GM21619 (cell line): ENCODE data around the gene KLHDC7B.

Experiments used
- ATAC-seq: cut with Tn5 transposase; IDR thresholded peaks from one replicate; pipeline ENCODE4 v1.9.1; 2021; ENCODE audit not compliant: unreplicated experiment

The KLHDC7B gene

GRCh38 chr22:50545522-50546325, at the start of gene KLHDC7B:
Gene KLHDC7B (plus strand): TSS chr22:50545899. CDS start chr22:50546244, 345 bp downstream.
- ATAC-seq, result no peak

- no peak for ATAC-seq
These were observed 48.6 kb upstream of the KLHDC7B start for GRCh38 chr22:50497093-50497492.

DNA sequence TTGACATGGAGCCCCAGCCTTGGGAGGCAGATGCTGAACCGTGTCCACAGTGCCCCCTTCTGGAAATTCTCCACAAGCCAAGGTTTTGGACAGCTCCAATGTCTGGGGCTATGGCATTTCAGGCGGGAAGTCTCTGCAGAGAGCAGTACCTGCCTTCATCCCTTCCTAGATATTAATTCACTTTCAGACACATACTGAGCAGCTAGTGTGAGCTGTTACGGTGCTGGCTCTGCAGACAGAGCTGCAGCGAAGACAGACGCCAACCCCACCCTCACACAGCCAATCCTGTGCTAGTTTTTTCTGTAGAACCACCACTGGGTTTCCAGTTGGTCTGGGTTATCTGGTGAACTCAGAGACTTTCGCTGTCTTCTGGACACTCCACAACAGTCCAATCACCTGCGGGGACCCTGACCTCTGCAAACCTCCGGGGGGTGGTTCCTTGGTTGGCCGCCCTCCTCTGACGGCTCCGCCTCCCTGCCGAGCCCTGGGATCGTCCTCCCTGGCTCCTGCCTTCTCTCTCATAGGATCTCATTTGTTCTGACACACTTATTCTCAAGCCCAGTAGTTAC, 47.3 kb upstream of the KLHDC7B start:
- ATAC-seq, result no peak

DNA sequence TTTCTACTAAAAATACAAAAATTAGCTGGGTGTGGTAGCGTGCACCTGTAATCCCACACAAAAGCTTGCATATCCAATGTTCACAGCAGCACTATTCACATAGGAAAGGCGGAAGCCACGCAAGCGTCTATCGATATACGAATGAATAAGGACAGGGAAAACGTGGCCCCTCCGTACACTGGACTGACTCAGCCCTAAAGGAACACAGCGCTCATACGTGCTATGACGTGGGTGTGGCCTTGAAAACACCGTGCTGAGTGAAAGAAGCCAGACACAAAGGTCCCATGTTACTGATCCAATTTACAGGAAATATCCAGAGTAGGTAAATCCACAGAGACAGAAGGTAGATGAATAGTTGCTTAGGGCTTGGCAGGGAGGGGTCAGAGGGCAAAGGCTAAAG, 45.2 kb upstream of the KLHDC7B start:
- ATAC-seq, result no peak

DNA sequence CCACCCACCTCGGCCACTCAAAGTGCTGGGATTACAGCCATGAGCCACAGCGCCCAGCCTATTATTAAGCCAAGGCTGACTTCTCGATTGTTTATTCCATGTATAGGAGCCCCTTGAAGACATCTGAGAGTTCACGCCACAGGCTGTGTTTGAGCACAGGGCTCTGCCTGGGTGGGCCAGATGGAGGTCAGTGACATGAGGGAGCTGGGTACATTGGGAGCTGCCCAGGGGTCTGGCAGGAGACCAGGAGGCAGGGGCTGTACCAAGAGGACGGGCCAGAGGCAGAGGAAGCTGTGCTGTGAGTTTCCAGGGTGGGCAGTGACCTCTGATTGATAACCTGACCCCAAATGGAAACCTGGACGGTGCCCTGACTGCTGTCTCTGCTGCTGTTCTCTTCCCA, 43.6 kb upstream of the KLHDC7B start:
- ATAC-seq, result no peak

- ATAC-seq, result no peak
These were observed 42.8 kb upstream of the KLHDC7B start for GRCh38 chr22:50502628-50503474.

DNA sequence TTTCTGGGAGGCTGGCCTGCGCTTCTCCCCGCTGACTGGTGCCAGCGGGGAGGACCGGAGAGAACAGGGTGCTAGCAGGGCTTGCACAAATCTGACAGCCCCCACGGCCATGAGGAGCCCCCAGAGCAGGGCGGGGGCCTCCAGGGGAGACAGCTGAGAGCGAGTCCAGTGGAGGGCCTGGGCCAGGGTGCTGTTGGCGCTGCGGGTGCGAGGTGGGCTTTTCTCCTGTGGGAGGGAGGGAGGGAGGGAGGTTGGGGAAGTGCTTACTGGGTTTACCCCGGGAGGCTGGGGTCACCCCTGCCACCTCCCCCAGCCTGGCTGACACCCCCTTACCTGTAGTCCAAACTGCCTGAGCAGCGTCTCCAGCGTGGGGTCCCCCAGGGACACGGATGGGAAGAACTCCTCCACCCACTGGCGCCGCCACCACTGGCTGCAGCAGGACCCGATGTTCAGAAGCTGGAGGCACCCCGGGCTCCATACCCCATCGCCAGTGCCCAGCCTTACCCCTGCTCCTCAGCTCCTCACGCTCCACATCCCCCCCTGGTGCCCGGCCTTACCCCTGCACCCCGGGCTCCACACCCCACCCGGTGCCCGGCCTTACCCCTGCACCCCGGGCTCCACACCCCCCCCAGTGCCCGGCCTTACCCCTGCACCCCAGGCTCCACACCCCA, 42.1 kb upstream of the KLHDC7B start:
- no peak for ATAC-seq

DNA sequence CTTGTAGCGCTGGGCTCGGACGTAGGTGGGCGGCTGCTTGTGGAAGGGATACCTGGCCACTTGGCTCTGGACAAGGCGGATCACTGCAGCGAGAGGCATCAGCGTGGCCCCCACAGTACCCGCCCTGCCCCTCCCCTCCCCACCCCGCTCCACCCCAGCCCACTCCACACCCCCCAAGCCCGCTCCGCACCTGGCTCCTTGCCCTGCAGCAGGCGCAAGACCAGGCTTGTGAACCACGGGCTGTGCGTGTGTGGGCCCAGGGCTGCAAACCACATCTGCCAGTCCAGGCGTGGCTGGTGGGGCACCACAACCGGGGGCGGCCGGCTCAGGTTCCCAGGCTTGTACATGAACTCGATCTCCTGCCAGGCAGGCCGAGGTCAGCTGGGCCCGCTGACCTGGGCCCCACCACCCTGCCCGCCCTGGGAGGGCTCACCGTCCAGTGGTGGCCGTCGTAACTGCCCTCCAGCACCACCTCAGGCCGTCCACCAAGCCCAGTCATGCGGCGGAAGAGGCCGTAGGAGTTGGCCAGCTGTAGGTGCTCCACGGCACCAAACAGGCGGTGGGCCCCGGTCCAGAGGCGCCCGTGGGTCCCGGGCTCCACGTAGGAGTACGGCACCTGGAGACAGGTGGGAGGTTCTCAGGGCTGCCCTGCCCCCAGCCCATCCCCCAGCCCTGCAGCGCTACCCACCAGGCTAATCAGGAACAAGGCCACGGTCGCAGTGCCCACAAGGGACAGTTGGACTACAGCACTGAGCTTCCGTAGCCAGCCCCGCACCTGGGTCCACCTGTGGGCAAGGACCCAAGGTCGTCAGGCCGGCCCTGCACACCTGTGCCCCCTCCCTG, 41.1 kb upstream of the KLHDC7B start:
- ATAC-seq, result no peak

DNA sequence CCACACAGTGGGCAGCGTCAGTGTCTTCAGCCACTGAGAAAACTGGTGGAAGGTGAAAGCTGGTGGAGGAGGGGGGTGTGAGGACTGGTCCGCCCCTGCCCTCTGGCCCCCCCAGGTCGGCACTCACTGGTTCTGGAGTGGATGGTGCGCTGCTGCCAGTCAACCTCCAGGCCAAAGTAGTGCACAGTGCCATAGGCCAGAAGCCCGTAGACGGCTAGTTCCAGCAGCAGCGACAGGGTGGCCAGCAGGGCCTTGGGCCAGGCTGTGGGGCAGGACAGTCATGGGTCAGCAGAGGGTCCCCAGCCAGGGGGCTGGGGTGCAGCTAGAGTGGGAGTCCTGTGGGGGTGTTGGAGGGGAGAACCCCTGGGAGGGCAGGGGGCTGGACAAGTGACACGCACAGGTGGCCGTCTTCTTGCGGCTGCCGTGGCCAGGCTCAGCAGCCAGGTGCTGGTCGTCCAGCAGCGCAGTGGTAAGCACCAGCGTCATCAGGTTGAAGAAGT, 40.4 kb upstream of the KLHDC7B start:
- ATAC-seq, result no peak

DNA sequence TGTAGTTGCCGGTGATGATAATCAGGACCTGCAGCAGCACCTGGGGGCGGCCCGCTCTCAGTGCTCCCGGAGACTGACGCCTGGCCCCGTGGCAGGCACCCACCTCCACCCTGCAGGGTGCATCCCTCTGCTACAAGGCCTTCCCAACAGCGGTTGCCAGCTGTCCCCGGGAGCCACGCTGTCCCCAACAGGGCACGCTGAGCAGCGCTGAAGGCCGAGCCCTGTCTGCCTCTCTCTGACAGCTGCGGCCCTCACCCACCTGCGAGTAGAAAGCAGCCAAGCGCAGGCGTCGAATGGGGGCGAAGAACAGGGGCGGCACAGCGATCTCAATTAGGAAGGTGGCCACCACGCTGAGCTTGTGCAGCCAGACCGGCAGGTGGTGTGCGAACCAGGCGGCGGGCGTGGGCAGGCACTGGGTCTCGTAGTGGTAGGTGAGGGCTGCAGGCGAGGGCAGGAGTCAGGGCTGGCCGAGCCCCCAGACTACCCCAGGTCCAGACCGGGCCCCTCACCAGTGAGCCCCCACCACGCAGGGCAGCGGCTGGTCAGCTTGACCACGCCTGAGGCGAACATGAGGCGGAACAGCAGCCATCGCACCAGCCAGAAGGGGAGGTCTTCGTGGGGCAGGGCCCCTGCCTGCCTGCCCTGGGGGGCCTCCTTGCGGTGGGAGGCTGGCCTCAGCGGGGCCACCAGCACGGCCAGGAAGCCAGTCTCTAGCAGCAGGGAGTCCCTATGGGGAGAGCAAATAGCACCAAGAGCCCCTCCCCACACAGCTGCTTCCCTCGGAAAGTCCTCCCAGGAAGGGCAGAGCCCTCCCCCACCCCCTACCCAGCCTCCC, 39.7 kb upstream of the KLHDC7B start:
- ATAC-seq, result no peak

GRCh38 chr22:50506611-50507420, 38.9 kb upstream of the KLHDC7B start:
- ATAC-seq, result no peak

DNA sequence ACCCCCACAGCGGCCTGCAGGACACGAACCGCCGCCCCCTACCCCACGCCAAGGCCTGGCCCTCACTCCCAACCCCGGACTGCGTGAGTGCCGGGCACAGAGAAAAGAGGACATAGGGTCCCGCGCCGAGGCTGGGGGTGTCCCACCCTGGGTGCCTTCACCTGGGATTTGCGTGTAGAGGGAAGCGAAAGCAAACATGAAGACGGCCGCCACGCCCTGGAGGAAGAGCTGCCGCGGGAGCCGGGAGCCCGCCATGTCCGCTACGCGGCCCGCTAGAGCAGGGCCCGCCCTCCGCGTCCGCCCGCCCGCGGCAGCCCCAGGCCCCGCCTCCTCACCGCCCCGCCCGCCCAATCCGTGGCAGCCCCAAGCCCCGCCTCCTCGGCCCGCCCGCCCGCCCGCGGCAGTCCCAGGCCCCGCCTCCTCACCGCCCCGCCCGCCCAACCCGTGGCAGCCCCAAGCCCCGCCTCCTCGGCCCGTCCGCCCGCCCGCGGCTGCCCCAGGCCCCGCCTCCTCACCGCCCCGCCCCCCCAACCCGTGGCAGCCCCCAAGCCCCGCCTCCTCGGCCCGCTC, 38.2 kb upstream of the KLHDC7B start, which contains the start of gene LMF2:
LMF2 (minus strand) TSS at position 282 of the 570 bp plus-strand sequence; CDS start at position 255, 27 bp downstream.
- peak; percentile 53 for ATAC-seq

DNA sequence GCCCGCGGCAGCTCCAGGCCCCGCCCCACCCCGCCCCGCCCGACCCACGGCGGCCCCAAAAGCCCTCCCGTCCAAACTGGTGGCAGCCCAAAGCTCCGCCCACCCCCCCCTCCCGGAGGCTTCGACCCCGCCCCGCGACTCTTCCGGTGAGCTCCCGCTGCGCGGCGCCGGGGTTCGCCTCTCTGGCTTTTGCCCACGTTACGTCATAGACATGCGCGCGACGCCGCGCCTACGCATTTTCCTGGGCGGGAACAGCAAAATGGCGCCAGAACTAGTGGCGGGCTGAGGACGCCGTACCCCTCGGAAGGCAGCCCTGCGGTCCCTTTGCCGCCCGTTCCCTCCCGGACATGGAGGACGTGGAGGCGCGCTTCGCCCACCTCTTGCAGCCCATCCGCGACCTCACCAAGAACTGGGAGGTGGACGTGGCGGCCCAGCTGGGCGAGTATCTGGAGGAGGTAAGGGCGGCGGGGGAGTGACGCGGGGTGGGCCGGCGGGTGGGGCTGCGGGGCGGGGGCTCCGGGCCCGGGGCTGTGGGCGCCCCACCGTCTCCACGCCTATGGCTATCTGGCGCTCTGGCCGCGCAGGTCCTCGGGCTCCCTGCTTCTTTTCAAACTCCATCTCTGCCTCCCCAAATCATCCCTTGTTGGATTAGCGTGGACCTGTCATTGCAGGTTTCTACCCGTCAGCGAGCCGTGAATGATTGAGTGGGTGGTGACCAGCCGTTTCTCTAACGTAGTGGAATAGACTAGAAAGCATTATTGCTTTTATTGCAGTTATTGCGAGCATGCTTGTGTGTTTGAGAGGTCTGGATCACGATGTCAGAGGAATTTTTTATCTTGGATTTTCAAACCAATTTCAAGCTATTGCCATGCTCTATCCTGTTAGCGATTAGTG, 37.5 kb upstream of the KLHDC7B start, which contains the start of gene NCAPH2:
NCAPH2 (plus strand) TSS at position 234 of the 894 bp plus-strand sequence; CDS start at position 348, 114 bp downstream.
- ATAC-seq, result peak; percentile 52

GRCh38 chr22:50508897-50509296, 36.8 kb upstream of the KLHDC7B start:
- ATAC-seq, result no peak

- ATAC-seq, result no peak
These were observed 32.5 kb upstream of the KLHDC7B start for GRCh38 chr22:50513175-50513574.

DNA sequence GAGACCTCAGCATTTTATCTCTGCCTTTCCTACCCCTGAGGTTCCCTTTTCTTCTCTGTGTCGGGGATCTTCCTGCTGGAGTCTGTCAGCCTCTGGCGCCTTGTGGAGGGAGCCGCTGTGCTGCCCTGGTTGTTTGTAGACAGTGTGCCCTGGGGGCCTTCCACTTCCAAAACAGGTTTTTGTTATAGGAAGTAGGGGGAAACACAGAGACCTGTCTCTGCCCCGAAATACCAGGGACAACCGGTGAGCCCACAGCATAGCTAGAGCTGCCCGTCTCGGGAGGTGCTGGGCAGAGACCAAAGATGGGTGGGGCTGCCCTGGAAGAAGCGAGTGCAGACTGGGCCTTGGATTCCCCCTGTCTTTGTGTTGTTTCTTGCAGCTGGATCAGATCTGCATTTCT, 29.6 kb upstream of the KLHDC7B start:
- no peak for ATAC-seq

GRCh38 chr22:50516891-50517290, 28.8 kb upstream of the KLHDC7B start:
- no peak for ATAC-seq
